PC-3 (cell line): ENCODE data around the gene SLC12A3. TPM values are rescaled to one million over a fixed set of nuclear protein-coding genes. Genes with fewer than 3 reads are reported as not detected.

Source experiments
- ATAC-seq: fragments of 200-7000 bp; cut with Tn5 transposase; 2 replicates; pipeline ENCODE4 v1.9.1; 2020; ENCODE audit warnings: mild to moderate bottlenecking, moderate library complexity
- BruUV-seq: library from RNA; stranded (reverse); fragments of 400-500 nt; replicated peaks from 2 replicates; lab custom pipeline; 2021; lab: Mats Ljungman, UMichigan
- CTCF ChIA-PET: fragments of 300-600 bp; sonication (Branson Sonifier 250); formaldehyde crosslinking; loops from one replicate; lab custom pipeline; 2022; ENCODE audit warnings: antibody characterized with exemption; lab: Charles Lee
- POLR2A ChIA-PET: fragments of 300-600 bp; sonication (Branson Sonifier 250); formaldehyde crosslinking; loops from one replicate; lab custom pipeline; 2022; ENCODE audit warnings: antibody characterized with exemption; ENCODE audit not compliant: unreplicated experiment; lab: Charles Lee
- DNase-seq: peaks from one replicate; pipeline ENCODE4 v3.0.0-alpha.2; 2015
- H2AFZ ChIP-seq: fragments of 300-600 bp; sonication (generic); 2 replicates; pipeline ENCODE4 v1.6.0; 2016; ENCODE audit warnings: antibody characterized with exemption, low read length
- H3F3A ChIP-seq: fragments of 300-600 bp; sonication (generic); one replicate; pipeline ENCODE4 v1.6.0; 2017; ENCODE audit warnings: antibody characterized with exemption, low read length, control low read depth, mild to moderate bottlenecking; ENCODE audit not compliant: unreplicated experiment
- H3K27ac ChIP-seq: fragments of 300-600 bp; sonication (generic); 2 replicates; pipeline ENCODE4 v1.5.1; 2016; ENCODE audit warnings: mild to moderate bottlenecking, low read length
- H3K27me3 ChIP-seq: fragments of 300-600 bp; sonication (generic); 2 replicates; pipeline ENCODE4 v1.6.1; 2016; ENCODE audit warnings: low read length, mixed read lengths
- H3K36me3 ChIP-seq: fragments of 300-600 bp; sonication (generic); 2 replicates; pipeline ENCODE4 v1.6.1; 2016; ENCODE audit warnings: low read depth, mixed run types, low read length, mixed read lengths
- H3K4me1 ChIP-seq: fragments of 300-600 bp; sonication (generic); 2 replicates; pipeline ENCODE4 v1.5.1; 2016; ENCODE audit warnings: low read length; ENCODE audit not compliant: insufficient read depth
- H3K4me2 ChIP-seq: fragments of 300-600 bp; sonication (generic); 2 replicates; pipeline ENCODE4 v1.6.0; 2016; ENCODE audit warnings: low read length
- H3K4me3 ChIP-seq: fragments of 300-600 bp; sonication (generic); 2 replicates; pipeline ENCODE4 v1.5.1; 2016; ENCODE audit warnings: mild to moderate bottlenecking, low read length, mixed read lengths
- H3K79me2 ChIP-seq: fragments of 300-600 bp; sonication (generic); 2 replicates; pipeline ENCODE4 v1.6.1; 2017; ENCODE audit warnings: low read length, mixed read lengths
- H3K9ac ChIP-seq: fragments of 300-600 bp; sonication (generic); 2 replicates; pipeline ENCODE4 v1.6.0; 2016; ENCODE audit warnings: mild to moderate bottlenecking, low read length
- H3K9me2 ChIP-seq: fragments of 300-600 bp; sonication (generic); replicated peaks from 2 replicates; pipeline ENCODE4 v1.6.1; 2016; ENCODE audit warnings: mixed run types, low read length, mixed read lengths
- H3K9me3 ChIP-seq: fragments of 300-600 bp; sonication (generic); 2 replicates; pipeline ENCODE4 v1.6.1; 2016; ENCODE audit warnings: low read length, mixed read lengths
- H4K20me1 ChIP-seq: fragments of 300-600 bp; sonication (generic); 2 replicates; pipeline ENCODE4 v1.6.1; 2016; ENCODE audit warnings: low read length, mixed read lengths
- CTCF ChIP-seq: fragments of 300-600 bp; sonication (generic); conservative IDR thresholded peaks from 2 replicates; pipeline ENCODE4 v1.5.1; 2017; ENCODE audit warnings: antibody characterized with exemption, low read depth, mild to moderate bottlenecking, low read length
- EZH2 ChIP-seq: fragments of 300-600 bp; sonication (generic); IDR thresholded peaks from one replicate; pipeline ENCODE4 v1.6.1; 2017; ENCODE audit warnings: antibody characterized with exemption, mild to moderate bottlenecking, low read length; ENCODE audit not compliant: unreplicated experiment
- EZH2phosphoT487 ChIP-seq: fragments of 300-600 bp; sonication (generic); IDR thresholded peaks from 2 replicates; pipeline ENCODE4 v1.6.1; 2018; ENCODE audit warnings: mild to moderate bottlenecking, antibody characterized with exemption, low read length, borderline replicate concordance
- intact Hi-C: fragments of 100-400 bp; cut with micrococcal nuclease; formaldehyde crosslinking; loops from 2 replicates; pipeline ENCODE4 v1.9.0; 2023
- total RNA-seq: library from RNA; depleted of rRNA; stranded (reverse); fragments of >200 nt; gene quantifications from 2 replicates; pipeline ENCODE4 v1.2.3, GENCODE V29; 2014

SLC12A3 gene
- total RNA-seq, 1 experiment from 2014 or later: not detected

- no peak overlapping the region for H2AFZ ChIP-seq
- no peaks in the 10 kb centered on the region for H3K9me3 ChIP-seq
- H3K4me2 ChIP-seq: no peak overlapping the region
- DNase-seq (no peak), ATAC-seq (no peak)
- H3K79me2 ChIP-seq: no peaks in the 10 kb centered on the region
- H3F3A ChIP-seq: no peaks in the 10 kb centered on the region
- no peaks in the 10 kb centered on the region for H3K27me3 ChIP-seq
- H4K20me1 ChIP-seq: no peaks in the 10 kb centered on the region
- no peaks in the 10 kb centered on the region for H3K36me3 ChIP-seq
- H3K27ac ChIP-seq: no peak overlapping the region
- no peaks in the 10 kb centered on the region for H3K9me2 ChIP-seq
- intact Hi-C loops: loop anchor here (5.0 kb wide), 1 partner anchor 82 kb away; no protein-coding TSS in a partner anchor
- BruUV-seq: no TSS peak
- TF ChIP-seq EZH2phosphoT487 (no peak), EZH2 (no peak), CTCF (no peak)
- POLR2A ChIA-PET: no interaction called here
- no peaks in the 10 kb centered on the region for H3K4me1 ChIP-seq
- CTCF ChIA-PET: no interaction called here
- H3K9ac ChIP-seq: no peak overlapping the region
- no peak overlapping the region for H3K4me3 ChIP-seq
Observed at GRCh38 chr16:56865394-56866062, 521 bp downstream of the SLC12A3 start.

GRCh38 chr16:56866955-56867830 is 2.2 kb downstream of the SLC12A3 start:
- Histone ChIP-seq H3K27me3 (no peaks in the 10 kb centered on the region), H3K79me2 (no peaks in the 10 kb centered on the region), H3K9me3 (no peaks in the 10 kb centered on the region), H4K20me1 (no peaks in the 10 kb centered on the region), H3K36me3 (no peaks in the 10 kb centered on the region), H3K4me2 (peak overlapping the region; percentile 54; the same call in 1 of the 2 replicates), H2AFZ (peak overlapping the region; percentile 89), H3K9me2 (no peaks in the 10 kb centered on the region), H3K4me3 (no peak overlapping the region), H3F3A (no peaks in the 10 kb centered on the region), H3K27ac (no peak overlapping the region), H3K4me1 (no peaks in the 10 kb centered on the region), H3K9ac (no peak overlapping the region)
- peak; percentile 49 for ATAC-seq
- CTCF ChIA-PET: no interaction called here
- no TSS peak for BruUV-seq
- POLR2A ChIA-PET: no interaction called here
- peak; percentile 65 for DNase-seq
- peak; percentile 70 for TF ChIP-seq CTCF
- no peak for TF ChIP-seq EZH2phosphoT487
- intact Hi-C loops: loop anchor here (5.0 kb wide), 1 partner anchor 80 kb away; no protein-coding TSS in a partner anchor
